GM12801 (cell line): ENCODE data around the gene GPR35.

Experiments
- TF ChIP-seq, protein P1 (sequence below): IDR thresholded peaks from one replicate; pipeline ENCODE4 v1.5.1; 2011; ENCODE audit warnings: control low read depth; ENCODE audit not compliant: insufficient read length; ENCODE audit errors: extremely low read depth

Gene GPR35

DNA sequence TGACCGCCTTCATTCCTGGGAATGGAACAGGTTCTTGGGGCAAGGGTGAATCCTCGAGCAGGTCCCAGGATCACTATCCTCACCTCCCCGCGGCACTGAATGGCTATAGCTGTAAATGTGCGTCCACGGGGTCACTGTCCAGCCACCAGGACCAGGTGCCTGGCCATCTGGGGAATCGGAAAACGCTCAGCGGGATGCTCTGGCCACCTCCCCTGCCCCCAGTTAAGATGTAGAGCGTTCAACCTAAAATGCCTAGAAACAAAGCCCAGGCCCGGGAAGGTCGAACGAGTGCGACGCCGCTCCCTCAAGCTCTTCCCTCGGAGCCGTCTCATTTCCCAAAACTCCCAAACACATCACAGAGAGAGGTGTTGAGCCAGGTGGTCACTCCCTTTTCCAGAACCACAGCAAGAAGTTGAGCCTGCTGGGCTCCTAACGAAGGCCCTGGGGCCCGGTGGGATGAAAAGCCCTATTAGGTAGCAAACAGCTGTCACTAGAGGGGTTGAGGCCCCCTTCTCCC is 39.5 kb upstream of the GPR35 start:
- TF ChIP-seq, protein P1, sequence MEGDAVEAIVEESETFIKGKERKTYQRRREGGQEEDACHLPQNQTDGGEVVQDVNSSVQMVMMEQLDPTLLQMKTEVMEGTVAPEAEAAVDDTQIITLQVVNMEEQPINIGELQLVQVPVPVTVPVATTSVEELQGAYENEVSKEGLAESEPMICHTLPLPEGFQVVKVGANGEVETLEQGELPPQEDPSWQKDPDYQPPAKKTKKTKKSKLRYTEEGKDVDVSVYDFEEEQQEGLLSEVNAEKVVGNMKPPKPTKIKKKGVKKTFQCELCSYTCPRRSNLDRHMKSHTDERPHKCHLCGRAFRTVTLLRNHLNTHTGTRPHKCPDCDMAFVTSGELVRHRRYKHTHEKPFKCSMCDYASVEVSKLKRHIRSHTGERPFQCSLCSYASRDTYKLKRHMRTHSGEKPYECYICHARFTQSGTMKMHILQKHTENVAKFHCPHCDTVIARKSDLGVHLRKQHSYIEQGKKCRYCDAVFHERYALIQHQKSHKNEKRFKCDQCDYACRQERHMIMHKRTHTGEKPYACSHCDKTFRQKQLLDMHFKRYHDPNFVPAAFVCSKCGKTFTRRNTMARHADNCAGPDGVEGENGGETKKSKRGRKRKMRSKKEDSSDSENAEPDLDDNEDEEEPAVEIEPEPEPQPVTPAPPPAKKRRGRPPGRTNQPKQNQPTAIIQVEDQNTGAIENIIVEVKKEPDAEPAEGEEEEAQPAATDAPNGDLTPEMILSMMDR = no peak

DNA sequence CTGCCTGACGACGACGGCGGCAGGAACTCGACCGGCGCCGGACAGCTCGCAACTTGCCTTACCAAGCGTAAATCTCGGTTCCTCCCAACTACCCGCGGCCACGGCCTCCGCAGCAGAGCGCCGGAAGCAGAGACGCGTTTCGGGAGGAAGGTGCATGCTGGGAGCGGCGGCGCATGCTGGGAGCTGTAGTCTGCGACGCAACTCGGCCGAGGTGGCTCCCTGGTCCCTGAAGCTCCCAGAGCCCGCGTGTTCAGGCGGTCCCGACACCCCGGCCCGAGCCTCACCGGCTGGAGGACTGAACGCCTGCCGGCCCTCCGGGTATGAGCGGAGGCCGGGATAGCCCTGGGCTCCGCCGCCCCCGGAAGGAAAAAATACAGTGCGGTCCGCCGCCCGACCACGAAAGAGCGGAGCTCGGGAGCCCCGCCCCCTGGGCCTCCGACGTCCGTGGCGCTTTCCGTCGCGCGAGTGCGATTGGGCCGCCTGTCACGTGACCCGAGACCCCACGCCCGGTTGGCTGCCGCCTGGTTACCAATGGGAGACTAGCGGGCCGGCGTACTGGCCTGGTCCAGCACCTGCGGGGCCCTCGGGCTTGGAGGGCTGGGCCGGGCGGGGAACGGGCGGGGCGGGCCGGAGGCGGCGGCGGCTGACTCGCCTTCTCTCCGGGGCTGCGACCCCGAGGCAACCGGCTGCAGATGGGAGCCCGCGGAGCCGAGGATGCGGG is 38.9 kb upstream of the GPR35 start, which contains the start of gene CAPN10:
Gene CAPN10, plus strand, starts transcription at position 537 of the 721 bp plus-strand sequence. Its CDS starts 178 bp downstream, at position 715.
- TF ChIP-seq, protein P1 = no peak

DNA sequence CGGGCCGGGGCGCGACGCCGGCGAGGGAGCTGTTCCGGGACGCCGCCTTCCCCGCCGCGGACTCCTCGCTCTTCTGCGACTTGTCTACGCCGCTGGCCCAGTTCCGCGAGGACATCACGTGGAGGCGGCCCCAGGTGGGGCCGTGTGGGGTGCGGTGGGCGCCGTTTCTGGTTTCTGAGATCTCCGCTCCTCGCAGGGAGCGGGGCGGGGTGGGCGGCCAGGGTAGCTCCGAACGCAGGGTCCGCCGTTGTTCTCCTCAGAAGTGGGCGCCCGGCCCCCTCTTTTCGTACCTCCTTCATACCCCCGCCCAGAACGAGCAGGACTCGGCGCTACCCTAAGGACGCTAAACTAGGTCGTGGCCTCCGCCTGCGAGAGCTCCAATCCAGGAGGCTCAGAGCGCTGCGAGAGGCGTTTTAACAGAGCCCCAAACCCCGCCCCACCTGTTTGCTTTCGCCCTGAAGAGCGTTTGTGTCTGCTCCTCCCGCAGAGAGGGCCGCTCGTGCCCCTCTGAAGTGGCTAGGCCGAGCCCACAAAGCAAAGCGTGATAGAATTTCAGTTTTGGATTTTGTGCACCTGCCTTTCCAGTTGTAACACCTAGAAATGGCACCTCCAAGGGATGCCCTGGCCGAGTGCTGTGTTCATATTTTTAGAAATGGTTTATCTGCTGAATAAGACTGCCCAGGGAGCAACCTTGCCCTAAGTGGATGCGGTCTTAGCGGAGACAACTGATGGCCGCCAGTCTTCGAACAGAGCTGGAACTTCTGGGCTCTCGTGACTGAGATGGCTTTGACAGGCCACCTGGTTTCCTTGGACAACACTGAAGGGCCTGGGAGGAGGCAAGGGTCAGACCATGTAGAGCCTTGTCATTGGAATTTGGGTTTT is 38.1 kb upstream of the GPR35 start:
- TF ChIP-seq, protein P1 = no peak

DNA sequence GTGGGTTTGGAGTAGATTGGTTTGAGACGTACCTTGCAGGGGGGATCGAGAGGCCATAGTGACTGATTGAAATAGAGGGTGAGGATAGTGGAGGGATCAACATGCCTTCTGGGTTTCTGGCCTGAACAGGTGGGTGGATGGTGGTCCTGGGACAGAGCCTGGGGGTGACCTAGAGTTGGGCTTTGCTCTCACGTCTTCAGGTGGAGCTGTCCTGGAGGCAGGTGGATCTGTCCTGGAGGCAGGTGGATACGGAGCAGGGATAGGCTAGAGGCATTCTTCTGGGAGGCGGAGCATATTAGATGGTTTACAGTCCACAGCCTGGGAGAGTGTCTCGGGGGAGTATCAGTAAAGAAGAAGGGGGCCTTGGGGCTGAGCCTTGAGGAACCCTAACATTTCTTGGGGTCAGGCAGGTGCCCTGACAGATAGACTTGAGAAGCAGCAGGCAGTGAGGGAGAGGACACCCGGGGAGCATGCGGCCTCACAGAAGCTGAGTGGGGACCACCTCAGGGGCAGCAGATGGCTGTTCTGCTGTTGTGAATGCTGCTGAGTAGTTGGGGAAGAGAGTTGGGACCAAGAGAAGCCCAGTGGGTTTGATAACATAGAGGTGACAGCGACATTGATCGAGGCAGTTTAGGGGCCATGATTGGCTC is 37.1 kb upstream of the GPR35 start:
- TF ChIP-seq, protein P1 = no peak

DNA sequence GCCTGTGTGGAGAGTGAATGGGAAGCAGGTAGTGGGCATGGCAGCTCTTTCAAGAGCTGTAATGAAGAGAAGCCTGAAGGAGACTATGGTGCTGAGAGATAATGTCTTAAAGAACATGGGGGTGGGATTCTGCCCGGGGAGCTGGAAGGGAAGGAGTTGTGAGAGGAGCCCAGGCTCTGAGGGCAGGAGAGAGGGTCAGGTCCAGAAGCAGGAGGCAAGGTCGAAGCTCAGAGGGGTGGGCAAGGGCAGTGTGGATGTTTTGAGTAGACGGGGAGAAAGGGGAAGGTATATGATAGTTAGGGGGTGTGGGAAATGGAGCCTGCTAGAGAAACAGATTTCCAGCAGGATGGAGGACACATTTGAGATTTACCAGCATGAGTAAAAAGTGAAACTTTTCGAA is 36.6 kb upstream of the GPR35 start:
- TF ChIP-seq, protein P1 = no peak

DNA sequence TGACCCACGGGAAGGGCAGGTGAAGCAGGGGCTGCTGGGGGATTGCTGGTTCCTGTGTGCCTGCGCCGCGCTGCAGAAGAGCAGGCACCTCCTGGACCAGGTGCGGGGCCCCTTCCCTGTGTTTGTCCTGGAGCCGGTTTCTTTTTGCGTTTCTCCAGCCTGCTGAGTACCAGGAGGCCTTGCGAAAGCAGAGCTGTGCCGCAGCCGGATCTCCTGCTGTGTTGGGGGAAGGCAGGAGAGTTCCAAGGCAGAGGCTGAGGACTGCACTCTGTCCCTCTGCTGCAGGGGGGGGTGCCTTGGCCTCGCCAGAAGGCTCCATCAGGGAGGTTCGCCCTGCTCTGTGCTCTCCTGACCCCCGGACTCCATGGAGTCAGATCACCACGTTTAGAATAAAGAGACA is 35.9 kb upstream of the GPR35 start:
- TF ChIP-seq, protein P1 = no peak

DNA sequence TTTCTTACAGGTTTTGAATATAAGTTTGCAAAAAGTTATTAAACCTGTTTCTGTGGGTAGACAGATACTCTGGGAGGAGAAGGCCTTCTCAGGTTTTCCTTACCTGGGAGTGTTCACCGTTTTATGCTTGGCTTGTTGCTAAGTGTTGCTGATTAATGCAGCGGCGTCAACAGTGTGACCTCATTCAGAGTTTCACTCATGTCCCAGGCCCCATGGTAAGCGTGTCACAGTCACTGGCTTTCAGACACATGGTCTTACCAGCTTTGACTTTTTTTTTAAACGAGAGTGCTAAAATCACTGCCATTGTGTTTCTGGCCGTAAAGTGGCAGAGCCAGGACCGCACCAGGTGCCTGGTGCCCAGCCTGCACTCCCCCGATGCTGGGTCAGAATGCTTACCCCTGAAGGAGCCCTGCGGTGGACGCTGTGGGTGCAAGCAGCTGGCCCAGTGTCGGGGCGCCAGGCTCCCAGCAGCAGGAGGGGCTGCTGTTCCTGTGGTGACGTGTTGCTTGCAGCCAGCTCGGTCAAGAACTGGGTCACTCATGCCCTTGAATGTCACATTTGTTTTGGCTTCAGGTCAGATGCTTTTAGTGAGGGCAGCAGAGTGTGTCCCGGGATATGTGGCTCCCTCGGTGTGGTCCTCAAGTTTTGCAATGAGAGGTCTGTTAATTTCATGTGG is 35.3 kb upstream of the GPR35 start:
- TF ChIP-seq, protein P1 = no peak
